Liver (tissue), 9 donors: Measurements from ENCODE around the gene ARL4D. TPM values are rescaled to one million over a fixed set of nuclear protein-coding genes. Genes with fewer than 3 reads are reported as not detected.

Experiments used
- DNase-seq: peaks from one replicate; pipeline ENCODE4 v3.0.0-alpha.2; 2017; ENCODE audit warnings: low spot score
- H3K27ac ChIP-seq, 2 donors: one replicate each; pipeline ENCODE4 v1.7.0; 2013; ENCODE audit warnings: inconsistent platforms in 2 of 2, low read length in 2 of 2, control low read depth in 1 of 2, low read depth in 1 of 2, mild to moderate bottlenecking in 1 of 2
- H3K27me3 ChIP-seq, 4 donors: one replicate each; pipeline versions ENCODE4 v1.6.1 to v1.7.0; 2013; ENCODE audit warnings: low read length in 3 of 4, inconsistent platforms in 1 of 4, mild to moderate bottlenecking in 1 of 4, moderate library complexity in 1 of 4; ENCODE audit not compliant: control insufficient read depth in 4 of 4, insufficient read depth in 4 of 4
- H3K36me3 ChIP-seq, 4 donors: one replicate each; pipeline versions ENCODE4 v1.6.1 to v1.7.0; 2013; ENCODE audit warnings: low read length in 3 of 4, mild to moderate bottlenecking in 3 of 4, low read depth in 1 of 4, moderate library complexity in 1 of 4; ENCODE audit not compliant: control insufficient read depth in 4 of 4, insufficient read depth in 3 of 4
- H3K4me1 ChIP-seq, 4 donors: one replicate each; pipeline versions ENCODE4 v1.6.1 to v1.7.0; 2013; ENCODE audit warnings: low read length in 3 of 4, mild to moderate bottlenecking in 3 of 4, moderate library complexity in 1 of 4; ENCODE audit not compliant: control insufficient read depth in 4 of 4, insufficient read depth in 4 of 4
- H3K4me3 ChIP-seq, 3 donors: one replicate each; pipeline versions ENCODE4 v1.6.1 to v1.7.0; 2013; ENCODE audit warnings: low read length in 3 of 3, control low read depth in 1 of 3, low read depth in 1 of 3, mild to moderate bottlenecking in 1 of 3
- H3K9ac ChIP-seq, 2 donors: one replicate each; pipeline ENCODE4 v1.7.0; 2013; ENCODE audit warnings: low read length in 2 of 2, mild to moderate bottlenecking in 2 of 2, moderate library complexity in 2 of 2, control low read depth in 1 of 2, low read depth in 1 of 2
- H3K9me3 ChIP-seq, 4 donors: one replicate each; pipeline versions ENCODE4 v1.6.1 to v1.7.0; 2013; ENCODE audit warnings: low read length in 3 of 4; ENCODE audit not compliant: control insufficient read depth in 4 of 4
- ATF3 ChIP-seq: IDR thresholded peaks from 2 replicates; pipeline ENCODE4 v1.6.1; 2016; ENCODE audit warnings: antibody characterized with exemption
- CTCF ChIP-seq: fragments of 150-350 bp; IDR thresholded peaks from 2 replicates; pipeline ENCODE4 v1.5.1; 2017; ENCODE audit warnings: improper control_type of control experiment, low read depth, low read length; ENCODE audit not compliant: missing input control
- EGR1 ChIP-seq, 2 donors: IDR thresholded peaks; 2 replicates each; pipeline ENCODE4 v1.6.1; 2016 to 2018; ENCODE audit warnings: antibody characterized with exemption in 2 of 2, low read depth in 2 of 2
- GABPA ChIP-seq, 2 donors: IDR thresholded peaks in 1 of 2; conservative IDR thresholded peaks in 1 of 2; 2 replicates each; pipeline ENCODE4 v1.6.1; 2016; ENCODE audit warnings: antibody characterized with exemption in 2 of 2, mild to moderate bottlenecking in 1 of 2, moderate library complexity in 1 of 2
- HNF4G ChIP-seq: IDR thresholded peaks from 2 replicates; pipeline ENCODE4 v1.6.1; 2016; ENCODE audit warnings: antibody characterized with exemption
- JUND ChIP-seq, 2 donors: IDR thresholded peaks; 2 replicates each; pipeline ENCODE4 v1.6.1; 2016; ENCODE audit warnings: antibody characterized with exemption in 2 of 2
- NR2F2 ChIP-seq: IDR thresholded peaks from 2 replicates; pipeline ENCODE4 v1.6.1; 2016; ENCODE audit warnings: antibody characterized with exemption
- RAD21 ChIP-seq, 2 donors: IDR thresholded peaks; 2 replicates each; pipeline ENCODE4 v1.6.1; 2016; ENCODE audit warnings: antibody characterized with exemption in 2 of 2, mild to moderate bottlenecking in 2 of 2
- REST ChIP-seq: IDR thresholded peaks from 2 replicates; pipeline ENCODE4 v1.6.1; 2016; ENCODE audit warnings: antibody characterized with exemption, mild to moderate bottlenecking
- SP1 ChIP-seq: IDR thresholded peaks from 2 replicates; pipeline ENCODE4 v1.6.1; 2018; ENCODE audit warnings: antibody characterized with exemption, mild to moderate bottlenecking
- TAF1 ChIP-seq: conservative IDR thresholded peaks from 2 replicates; pipeline ENCODE4 v1.6.1; 2016; ENCODE audit warnings: antibody characterized with exemption, mild to moderate bottlenecking
- YY1 ChIP-seq: IDR thresholded peaks from 2 replicates; pipeline ENCODE4 v1.6.1; 2016; ENCODE audit warnings: antibody characterized with exemption, mild to moderate bottlenecking
- WGBS: extraction: QIAGEN DNeasy Blood & Tissue Kit; methylation state at CpG from one replicate; pipeline ENCODE4 v1.1.7; 2013; 5-methylcytosine and 5-hydroxymethylcytosine counted together
- polyA plus RNA-seq, 2 donors: library from polyadenylated mRNA; stranded (reverse) in 1 of 2; unstranded in 1 of 2; fragments of 200-250 nt in 1 of 2; fragments of >200 nt in 1 of 2; fragmentation: Nextera tagmentation in 1 of 2; extraction: Ambion mirVana in 1 of 2; gene quantifications; one replicate each; pipeline versions ENCODE4 v1.2.1 to v1.2.3, GENCODE V29; 2013 to 2015
- total RNA-seq, 2 donors: library from RNA; depleted of rRNA; stranded (reverse); fragments of >200 nt; gene quantifications; one replicate each; pipeline ENCODE4 v1.2.3, GENCODE V29; 2014
- donor health status: healthy.
- donor health status: healthy.
- donor health status: healthy.
- donor health status: healthy.
- donor health status: healthy.

The ARL4D gene
- total and polyA plus RNA-seq, 4 donors, result 13.6 to 39.2 (median 17.6) TPM

GRCh38 chr17:43368740-43369506 is 29.9 kb upstream of the ARL4D start:
- H3K9me3 ChIP-seq, result no peaks in the 10 kb centered on the region
- H3K9ac ChIP-seq, result peak overlapping the region; percentile 89 to 90
- TF ChIP-seq NR2F2, result peak; percentile 72
- no peak for TF ChIP-seq HNF4G
- peak in 1 of 2 donors; percentile 36 for TF ChIP-seq EGR1 (IDR thresholded peaks at IDR 0.05; ENCODE audit: low read depth in 2 of 2)
- TF ChIP-seq TAF1, result peak; percentile 13
- no peak for TF ChIP-seq RAD21 (IDR thresholded peaks at IDR 0.05)
- TF ChIP-seq REST, result peak; percentile 41
- TF ChIP-seq GABPA (IDR thresholded peaks at IDR 0.05 in 1 of 2, conservative IDR thresholded peaks at IDR 0.05 in 1 of 2), result peak in 1 of 2 donors; percentile 14
- peaks cover 1 to 19% (median 9%) of the 10 kb centered on the region in 4 donors for H3K4me1 ChIP-seq
- under 1% methylated on average over 51 of the region's 51 CpGs for WGBS
- no peaks in the 10 kb centered on the region for H3K27me3 ChIP-seq
- H3K36me3 ChIP-seq, result no peaks in the 10 kb centered on the region
- H3K4me3 ChIP-seq, result peak overlapping the region; percentile 63 to 70 (median 68)
- peak overlapping the region; percentile 98 for H3K27ac ChIP-seq
- peak; percentile 80 for DNase-seq

- no peak for TF ChIP-seq ATF3
- no peak for TF ChIP-seq NR2F2
- TF ChIP-seq SP1, result no peak
- TF ChIP-seq YY1, result no peak
- H3K4me1 ChIP-seq, result peaks cover 1 to 19% (median 9%) of the 10 kb centered on the region in 4 donors
- H3K4me3 ChIP-seq, result no peak overlapping the region
- 88% methylated on average over 5 of the region's 5 CpGs for WGBS
- H3K27ac ChIP-seq, result peak overlapping the region; percentile 98
- no peaks in the 10 kb centered on the region for H3K9me3 ChIP-seq
- H3K36me3 ChIP-seq, result no peaks in the 10 kb centered on the region
- peak overlapping the region; percentile 34 to 90 for H3K9ac ChIP-seq
- DNase-seq, result no peak
- no peaks in the 10 kb centered on the region for H3K27me3 ChIP-seq
Observed at GRCh38 chr17:43369986-43370385, 28.8 kb upstream of the ARL4D start.

- Histone ChIP-seq H3K36me3 (no peaks in the 10 kb centered on the region), H3K9ac (no peak overlapping the region), H3K27ac (no peak overlapping the region), H3K4me1 (peaks cover 1 to 19% (median 9%) of the 10 kb centered on the region in 4 donors), H3K4me3 (no peak overlapping the region), H3K27me3 (no peaks in the 10 kb centered on the region), H3K9me3 (no peaks in the 10 kb centered on the region)
- TF ChIP-seq CTCF, result no peak
- no peak for TF ChIP-seq HNF4G
- no peak for TF ChIP-seq EGR1 (IDR thresholded peaks at IDR 0.05; ENCODE audit: low read depth in 2 of 2)
- TF ChIP-seq REST, result no peak
- TF ChIP-seq JUND (IDR thresholded peaks at IDR 0.05), result no peak
- TF ChIP-seq NR2F2, result no peak
- DNase-seq, result no peak
- WGBS, result 72% methylated on average over 6 of the region's 6 CpGs
Observed at GRCh38 chr17:43371227-43371821, 27.5 kb upstream of the ARL4D start.
